GM12891 (cell line): ENCODE data around the gene MSI2.

Experiments used
- POLR2A ChIP-seq: IDR thresholded peaks from 2 replicates; pipeline ENCODE4 v1.6.1; 2011; ENCODE audit warnings: low read depth, low read length, control low read depth
- POLR2AphosphoS5 ChIP-seq: IDR thresholded peaks from 2 replicates; pipeline ENCODE4 v1.6.1; 2011; ENCODE audit warnings: low read depth, low read length, control low read depth
- POU2F2 ChIP-seq: IDR thresholded peaks from 2 replicates; pipeline ENCODE4 v1.6.1; 2011; ENCODE audit warnings: low read depth, mild to moderate bottlenecking, control low read depth, low read length, moderate library complexity
- TAF1 ChIP-seq: IDR thresholded peaks from 2 replicates; pipeline ENCODE4 v1.6.1; 2011; ENCODE audit warnings: low read depth, low read length, control low read depth

- TF ChIP-seq POLR2A (no peak), TAF1 (no peak), POU2F2 (no peak), POLR2AphosphoS5 (no peak)
These were observed 275.6 kb downstream of the MSI2 start for GRCh38 chr17:57531648-57532504.
